PC-9 (cell line): ENCODE data around the gene RSPH1. TPM values are rescaled to one million over a fixed set of nuclear protein-coding genes. Genes with fewer than 3 reads are reported as not detected.

Experiments used
- BruUV-seq: library from RNA; stranded (reverse); fragments of 400-500 nt; replicated peaks from 2 replicates; lab custom pipeline; 2021; lab: Mats Ljungman, UMichigan
- CTCF ChIA-PET: fragments of 300-600 bp; sonication (Branson Sonifier 250); formaldehyde crosslinking; loops from one replicate; lab custom pipeline; 2022; ENCODE audit warnings: antibody characterized with exemption; lab: Charles Lee
- POLR2A ChIA-PET: fragments of 300-600 bp; sonication (Branson Sonifier 250); formaldehyde crosslinking; loops from one replicate; lab custom pipeline; 2022; ENCODE audit warnings: antibody characterized with exemption; ENCODE audit not compliant: unreplicated experiment; lab: Charles Lee
- DNase-seq, 2 experiments: peaks; one replicate each; pipeline versions ENCODE4 v3.0.0 to v3.0.0-alpha.2; 2015 to 2022; ENCODE audit warnings: mixed read lengths in 1 of 2
- H2AFZ ChIP-seq: fragments of 200-600 bp; sonication (generic); 2 replicates; pipeline ENCODE4 v1.8.1; 2017; ENCODE audit warnings: antibody characterized with exemption
- H3F3A ChIP-seq: fragments of 200-600 bp; sonication (generic); 2 replicates; pipeline ENCODE4 v1.8.1; 2017; ENCODE audit warnings: antibody characterized with exemption, mild to moderate bottlenecking, low read depth; ENCODE audit not compliant: insufficient read depth
- H3K27ac ChIP-seq: fragments of 200-600 bp; sonication (generic); 2 replicates; pipeline ENCODE4 v1.6.1; 2016; ENCODE audit warnings: mixed run types
- H3K27me3 ChIP-seq: fragments of 200-600 bp; sonication (generic); 2 replicates; pipeline ENCODE4 v1.6.1; 2016; ENCODE audit warnings: low read depth, mixed run types; ENCODE audit not compliant: insufficient read depth
- H3K36me3 ChIP-seq: fragments of 200-600 bp; sonication (generic); 2 replicates; pipeline ENCODE4 v1.6.1; 2016; ENCODE audit warnings: low read depth, mixed run types
- H3K4me1 ChIP-seq: fragments of 200-600 bp; sonication (generic); replicated peaks from 2 replicates; pipeline ENCODE4 v1.6.1; 2016; ENCODE audit warnings: mixed run types; ENCODE audit not compliant: insufficient read depth
- H3K4me2 ChIP-seq: fragments of 200-600 bp; sonication (generic); 2 replicates; pipeline ENCODE4 v1.6.1; 2017; ENCODE audit warnings: mixed run types
- H3K4me3 ChIP-seq: fragments of 200-600 bp; sonication (generic); 2 replicates; pipeline ENCODE4 v1.6.1; 2016; ENCODE audit warnings: mixed run types
- H3K79me2 ChIP-seq: fragments of 200-600 bp; sonication (generic); 2 replicates; pipeline ENCODE4 v1.6.1; 2017; ENCODE audit warnings: low read depth, mixed run types
- H3K9me2 ChIP-seq: fragments of 200-600 bp; sonication (generic); 2 replicates; pipeline ENCODE4 v1.8.1; 2017; ENCODE audit warnings: mild to moderate bottlenecking; ENCODE audit not compliant: insufficient read depth
- H3K9me3 ChIP-seq: fragments of 200-600 bp; sonication (generic); 2 replicates; pipeline ENCODE4 v1.8.1; 2016; ENCODE audit warnings: low read depth; ENCODE audit not compliant: insufficient read depth
- H4K20me1 ChIP-seq: fragments of 200-600 bp; sonication (generic); 2 replicates; pipeline ENCODE4 v1.8.1; 2017; ENCODE audit not compliant: insufficient read depth
- CTCF ChIP-seq: fragments of 200-600 bp; sonication (generic); conservative IDR thresholded peaks from 2 replicates; pipeline ENCODE4 v1.6.1; 2017; ENCODE audit warnings: mixed run types, antibody characterized with exemption, mild to moderate bottlenecking, moderate library complexity
- EZH2 ChIP-seq: fragments of 200-600 bp; sonication (generic); IDR thresholded peaks from 2 replicates; pipeline ENCODE4 v1.8.0; 2017; ENCODE audit warnings: antibody characterized with exemption, low read depth
- intact Hi-C: fragments of 100-400 bp; cut with micrococcal nuclease; formaldehyde crosslinking; loops from one replicate; pipeline ENCODE4 v1.10.0; 2022; ENCODE audit not compliant: unreplicated experiment
- total RNA-seq: library from RNA; stranded (reverse); gene quantifications from 2 replicates; pipeline ENCODE4 v1.2.3, GENCODE V29; 2021

Gene RSPH1
- total RNA-seq, 1 experiment from 2014 or later = 8.0 TPM

- no TSS peak for BruUV-seq
- TF ChIP-seq EZH2 (no peak), CTCF (no peak)
- Histone ChIP-seq H4K20me1 (no peaks in the 10 kb centered on the region), H3F3A (no peaks in the 10 kb centered on the region), H3K9me3 (no peaks in the 10 kb centered on the region), H2AFZ (no peak overlapping the region), H3K27ac (no peak overlapping the region), H3K36me3 (no peaks in the 10 kb centered on the region), H3K9me2 (no peaks in the 10 kb centered on the region), H3K4me2 (no peak overlapping the region), H3K79me2 (no peaks in the 10 kb centered on the region), H3K4me1 (peaks cover 6% of the 10 kb centered on the region; the same call in 1 of the 2 replicates), H3K4me3 (no peak overlapping the region), H3K27me3 (no peaks in the 10 kb centered on the region)
- intact Hi-C loops = no loop called here
- ChIA-PET POLR2A (no interaction called here), CTCF (no interaction called here)
- DNase-seq = no peak
Measured at GRCh38 chr21:42435833-42436232, 60.2 kb downstream of the RSPH1 start.

- Histone ChIP-seq H3K4me1 (peaks cover 6% of the 10 kb centered on the region; the same call in 1 of the 2 replicates), H4K20me1 (no peaks in the 10 kb centered on the region), H3K9me2 (no peaks in the 10 kb centered on the region), H3K79me2 (no peaks in the 10 kb centered on the region), H3K36me3 (no peaks in the 10 kb centered on the region), H3K4me3 (no peak overlapping the region), H3K4me2 (no peak overlapping the region), H2AFZ (no peak overlapping the region), H3K9me3 (no peaks in the 10 kb centered on the region), H3K27me3 (no peaks in the 10 kb centered on the region), H3F3A (no peaks in the 10 kb centered on the region), H3K27ac (no peak overlapping the region)
- intact Hi-C loops = no loop called here
- CTCF ChIA-PET = no interaction called here
- no peak for DNase-seq
- TF ChIP-seq EZH2 = no peak
- no peak for TF ChIP-seq CTCF
- POLR2A ChIA-PET = no interaction called here
- BruUV-seq = no TSS peak
Measured at GRCh38 chr21:42435401-42435800, 60.6 kb downstream of the RSPH1 start.

- Histone ChIP-seq H3K4me2 (no peak overlapping the region), H3K4me1 (peaks cover 6% of the 10 kb centered on the region; the same call in 1 of the 2 replicates), H3K27ac (no peak overlapping the region), H3K9me2 (no peaks in the 10 kb centered on the region), H3K27me3 (no peaks in the 10 kb centered on the region), H4K20me1 (no peaks in the 10 kb centered on the region), H3K79me2 (no peaks in the 10 kb centered on the region), H2AFZ (no peak overlapping the region), H3F3A (no peaks in the 10 kb centered on the region), H3K9me3 (no peaks in the 10 kb centered on the region), H3K4me3 (no peak overlapping the region), H3K36me3 (no peaks in the 10 kb centered on the region)
- POLR2A ChIA-PET = no interaction called here
- intact Hi-C loops = no loop called here
- TF ChIP-seq EZH2 = no peak
- no peak for TF ChIP-seq CTCF
- no peak for DNase-seq
- CTCF ChIA-PET = no interaction called here
- BruUV-seq = no TSS peak
Measured at GRCh38 chr21:42434884-42435283, 61.1 kb downstream of the RSPH1 start.
